ENCODE measurements around the gene ANXA5.
A peak's percentile ranks its signal among the peaks of the same experiment; 100 is the strongest.

The ANXA5 gene

GRCh38 chr4:121656269-121656641 is 40.5 kb downstream of the ANXA5 start:
- Histone ChIP-seq H3K4me1 (ENCODE audit: control insufficient read depth in 1 of 2, insufficient read depth in 2 of 2, low read length in 2 of 2) (no peaks in the 10 kb centered on the region), H3K4ac (ENCODE audit: low read depth, low read length) (no peak overlapping the region), H3K9ac (ENCODE audit: low read length) (no peak overlapping the region), H4K91ac (ENCODE audit: low read depth, low read length) (no peak overlapping the region), H3K79me1 (ENCODE audit: low read length) (no peaks in the 10 kb centered on the region), H3K36me3 (ENCODE audit: control insufficient read depth in 1 of 2, insufficient read depth in 2 of 2, low read length in 2 of 2) (no peaks in the 10 kb centered on the region), H3K23ac (ENCODE audit: low read length) (no peak overlapping the region), H3K4me3 (ENCODE audit: low read depth, low read length) (no peak overlapping the region), H4K8ac (ENCODE audit: low read depth, low read length) (no peak overlapping the region), H3K27me3 (ENCODE audit: insufficient read depth, low read length) (no peaks in the 10 kb centered on the region), H3K27ac (ENCODE audit: low read depth, low read length) (no peak overlapping the region), H3K9me3 (ENCODE audit: insufficient read depth, low read depth, low read length) (no peaks in the 10 kb centered on the region), H4K12ac (ENCODE audit: low read depth, low read length) (no peak overlapping the region), H2BK120ac (ENCODE audit: insufficient read depth, low read length, poor library complexity) (no peak overlapping the region), H2AK5ac (ENCODE audit: low read length) (no peak overlapping the region), H3K4me2 (ENCODE audit: low read length) (no peak overlapping the region), H3K18ac (ENCODE audit: low read length) (no peak overlapping the region), H2AFZ (ENCODE audit: insufficient read depth, low read length, poor library complexity) (no peak overlapping the region), H3K14ac (ENCODE audit: low read length) (no peak overlapping the region), H2BK5ac (ENCODE audit: low read depth, low read length, poor library complexity) (no peak overlapping the region), H2BK12ac (ENCODE audit: low read length) (no peak overlapping the region), H3K79me2 (ENCODE audit: control insufficient read depth, insufficient read depth, low read length, poor library complexity) (no peaks in the 10 kb centered on the region)
- no CpG with 5 or more reads among the region's 5 CpGs for WGBS (ENCODE audit: extremely low coverage, insufficient coverage, insufficient read length)
- peak; percentile 47 to 67 for DNase-seq

DNA sequence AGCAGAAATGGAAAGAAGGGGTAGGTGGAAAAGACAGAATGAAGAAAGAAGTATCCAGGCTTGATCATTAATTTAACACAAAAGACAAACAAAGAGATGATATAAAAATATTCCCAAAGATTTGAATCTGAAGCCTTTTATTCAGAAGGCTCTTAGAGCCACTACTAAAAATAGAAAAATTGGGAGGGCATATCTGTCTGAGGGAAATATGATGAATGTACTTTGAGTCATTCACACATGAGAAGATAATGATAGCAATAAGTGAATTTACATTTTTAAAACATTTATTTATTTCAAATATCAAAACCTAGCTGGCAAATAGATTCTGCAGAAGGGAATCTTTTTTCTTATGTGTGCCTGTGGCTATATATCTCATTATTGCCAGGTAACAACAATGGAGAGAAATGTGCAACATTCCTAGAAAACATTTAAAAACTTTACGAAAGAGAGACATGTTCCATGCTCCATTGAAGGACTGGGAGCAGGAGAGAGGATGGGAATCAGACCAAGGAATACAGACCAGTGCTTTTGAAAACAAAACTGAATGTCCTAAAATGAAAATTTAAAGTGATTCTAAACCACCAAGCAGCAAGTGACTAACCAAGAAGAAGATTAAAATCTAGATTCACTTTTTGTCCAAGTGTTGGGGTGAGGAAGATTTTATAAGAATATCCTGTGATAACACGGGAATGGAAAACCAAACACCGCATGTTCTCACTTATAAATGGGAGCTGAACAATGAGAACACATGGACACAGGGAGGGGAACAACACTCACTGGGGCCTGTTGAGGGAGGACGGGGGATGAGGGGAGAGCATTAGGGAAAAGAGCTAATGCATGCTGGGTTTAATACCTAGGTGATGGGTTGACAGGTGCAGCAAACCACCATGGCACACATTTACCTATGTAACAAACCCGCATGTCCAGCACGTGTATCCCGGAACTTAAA is 41.2 kb downstream of the ANXA5 start:
- Histone ChIP-seq H2BK5ac (ENCODE audit: low read depth, low read length, poor library complexity) (no peak overlapping the region), H3K4ac (ENCODE audit: low read depth, low read length) (no peak overlapping the region), H2AFZ (ENCODE audit: insufficient read depth, low read length, poor library complexity) (no peak overlapping the region), H4K91ac (ENCODE audit: low read depth, low read length) (no peak overlapping the region), H3K36me3 (ENCODE audit: control insufficient read depth in 1 of 2, insufficient read depth in 2 of 2, low read length in 2 of 2) (no peaks in the 10 kb centered on the region), H3K18ac (ENCODE audit: low read length) (no peak overlapping the region), H2BK12ac (ENCODE audit: low read length) (no peak overlapping the region), H3K9ac (ENCODE audit: low read length) (no peak overlapping the region), H3K27me3 (ENCODE audit: insufficient read depth, low read length) (no peaks in the 10 kb centered on the region), H3K14ac (ENCODE audit: low read length) (no peak overlapping the region), H3K79me2 (ENCODE audit: control insufficient read depth, insufficient read depth, low read length, poor library complexity) (no peaks in the 10 kb centered on the region), H2BK120ac (ENCODE audit: insufficient read depth, low read length, poor library complexity) (no peak overlapping the region), H2AK5ac (ENCODE audit: low read length) (no peak overlapping the region), H3K79me1 (ENCODE audit: low read length) (no peaks in the 10 kb centered on the region), H3K4me1 (ENCODE audit: control insufficient read depth in 1 of 2, insufficient read depth in 2 of 2, low read length in 2 of 2) (no peaks in the 10 kb centered on the region), H3K27ac (ENCODE audit: low read depth, low read length) (no peak overlapping the region), H3K4me3 (ENCODE audit: low read depth, low read length) (no peak overlapping the region), H3K23ac (ENCODE audit: low read length) (no peak overlapping the region), H3K9me3 (ENCODE audit: insufficient read depth, low read depth, low read length) (no peaks in the 10 kb centered on the region), H3K4me2 (ENCODE audit: low read length) (no peak overlapping the region), H4K8ac (ENCODE audit: low read depth, low read length) (no peak overlapping the region), H4K12ac (ENCODE audit: low read depth, low read length) (no peak overlapping the region)
- WGBS (ENCODE audit: extremely low coverage, insufficient coverage, insufficient read length), result no CpG with 5 or more reads among the region's 7 CpGs
- no peak for DNase-seq

GRCh38 chr4:121654738-121655137 is 42.0 kb downstream of the ANXA5 start:
- no peak overlapping the region for H3K4ac ChIP-seq (ENCODE audit: low read depth, low read length)
- no peaks in the 10 kb centered on the region for H3K4me1 ChIP-seq (ENCODE audit: control insufficient read depth in 1 of 2, insufficient read depth in 2 of 2, low read length in 2 of 2)
- H3K36me3 ChIP-seq (ENCODE audit: control insufficient read depth in 1 of 2, insufficient read depth in 2 of 2, low read length in 2 of 2), result no peaks in the 10 kb centered on the region
- no peak overlapping the region for H3K9ac ChIP-seq (ENCODE audit: low read length)
- H2BK120ac ChIP-seq (ENCODE audit: insufficient read depth, low read length, poor library complexity), result no peak overlapping the region
- no peak overlapping the region for H4K8ac ChIP-seq (ENCODE audit: low read depth, low read length)
- no peak overlapping the region for H2BK12ac ChIP-seq (ENCODE audit: low read length)
- no peak overlapping the region for H2AK5ac ChIP-seq (ENCODE audit: low read length)
- H4K12ac ChIP-seq (ENCODE audit: low read depth, low read length), result no peak overlapping the region
- H3K4me2 ChIP-seq (ENCODE audit: low read length), result no peak overlapping the region
- no peak overlapping the region for H2AFZ ChIP-seq (ENCODE audit: insufficient read depth, low read length, poor library complexity)
- H3K9me3 ChIP-seq (ENCODE audit: insufficient read depth, low read depth, low read length), result no peaks in the 10 kb centered on the region
- WGBS (ENCODE audit: extremely low coverage, insufficient coverage, insufficient read length), result 100% methylated on average over 1 of the region's 3 CpGs
- no peak overlapping the region for H3K18ac ChIP-seq (ENCODE audit: low read length)
- no peak overlapping the region for H3K23ac ChIP-seq (ENCODE audit: low read length)
- H2BK5ac ChIP-seq (ENCODE audit: low read depth, low read length, poor library complexity), result no peak overlapping the region
- no peak for DNase-seq
- H3K79me2 ChIP-seq (ENCODE audit: control insufficient read depth, insufficient read depth, low read length, poor library complexity), result no peaks in the 10 kb centered on the region
- H3K27ac ChIP-seq (ENCODE audit: low read depth, low read length), result no peak overlapping the region
- no peak overlapping the region for H3K4me3 ChIP-seq (ENCODE audit: low read depth, low read length)
- no peaks in the 10 kb centered on the region for H3K27me3 ChIP-seq (ENCODE audit: insufficient read depth, low read length)
- H4K91ac ChIP-seq (ENCODE audit: low read depth, low read length), result no peak overlapping the region
- H3K14ac ChIP-seq (ENCODE audit: low read length), result no peak overlapping the region
- no peaks in the 10 kb centered on the region for H3K79me1 ChIP-seq (ENCODE audit: low read length)

GRCh38 chr4:121653986-121654385 is 42.8 kb downstream of the ANXA5 start:
- H3K79me1 ChIP-seq (ENCODE audit: low read length), result no peaks in the 10 kb centered on the region
- H4K91ac ChIP-seq (ENCODE audit: low read depth, low read length), result no peak overlapping the region
- H3K4me2 ChIP-seq (ENCODE audit: low read length), result no peak overlapping the region
- no peak overlapping the region for H2AK5ac ChIP-seq (ENCODE audit: low read length)
- H2BK120ac ChIP-seq (ENCODE audit: insufficient read depth, low read length, poor library complexity), result no peak overlapping the region
- no peak overlapping the region for H3K4ac ChIP-seq (ENCODE audit: low read depth, low read length)
- no peak overlapping the region for H2BK5ac ChIP-seq (ENCODE audit: low read depth, low read length, poor library complexity)
- no peak overlapping the region for H2AFZ ChIP-seq (ENCODE audit: insufficient read depth, low read length, poor library complexity)
- no peak overlapping the region for H3K14ac ChIP-seq (ENCODE audit: low read length)
- no peak overlapping the region for H3K23ac ChIP-seq (ENCODE audit: low read length)
- no peak overlapping the region for H2BK12ac ChIP-seq (ENCODE audit: low read length)
- H4K12ac ChIP-seq (ENCODE audit: low read depth, low read length), result no peak overlapping the region
- no peaks in the 10 kb centered on the region for H3K9me3 ChIP-seq (ENCODE audit: insufficient read depth, low read depth, low read length)
- no peak overlapping the region for H4K8ac ChIP-seq (ENCODE audit: low read depth, low read length)
- H3K4me3 ChIP-seq (ENCODE audit: low read depth, low read length), result no peak overlapping the region
- no peaks in the 10 kb centered on the region for H3K79me2 ChIP-seq (ENCODE audit: control insufficient read depth, insufficient read depth, low read length, poor library complexity)
- no CpG with 5 or more reads among the region's 6 CpGs for WGBS (ENCODE audit: extremely low coverage, insufficient coverage, insufficient read length)
- no peaks in the 10 kb centered on the region for H3K4me1 ChIP-seq (ENCODE audit: control insufficient read depth in 1 of 2, insufficient read depth in 2 of 2, low read length in 2 of 2)
- no peaks in the 10 kb centered on the region for H3K36me3 ChIP-seq (ENCODE audit: control insufficient read depth in 1 of 2, insufficient read depth in 2 of 2, low read length in 2 of 2)
- no peak overlapping the region for H3K27ac ChIP-seq (ENCODE audit: low read depth, low read length)
- no peak overlapping the region for H3K18ac ChIP-seq (ENCODE audit: low read length)
- H3K9ac ChIP-seq (ENCODE audit: low read length), result no peak overlapping the region
- H3K27me3 ChIP-seq (ENCODE audit: insufficient read depth, low read length), result no peaks in the 10 kb centered on the region
- DNase-seq, result no peak
